GM18507 (cell line): ENCODE measurements around the gene HAUS1.
"Not testable (repeated sequence)": the region's sequence is repeated elsewhere in the genome, so short reads cannot be mapped to it uniquely, and the experiment has no call there.

Source experiments
- DNase-seq: peaks from one replicate; pipeline ENCODE4 v3.0.0; 2011; ENCODE audit warnings: low read depth; ENCODE audit not compliant: insufficient read length; ENCODE audit errors: extremely low spot score
- FAIRE-seq: peaks from 2 replicates; lab custom pipeline; 2011; peaks lifted over from hg19 to GRCh38; lab: Jason Lieb, UNC

Gene HAUS1

DNA sequence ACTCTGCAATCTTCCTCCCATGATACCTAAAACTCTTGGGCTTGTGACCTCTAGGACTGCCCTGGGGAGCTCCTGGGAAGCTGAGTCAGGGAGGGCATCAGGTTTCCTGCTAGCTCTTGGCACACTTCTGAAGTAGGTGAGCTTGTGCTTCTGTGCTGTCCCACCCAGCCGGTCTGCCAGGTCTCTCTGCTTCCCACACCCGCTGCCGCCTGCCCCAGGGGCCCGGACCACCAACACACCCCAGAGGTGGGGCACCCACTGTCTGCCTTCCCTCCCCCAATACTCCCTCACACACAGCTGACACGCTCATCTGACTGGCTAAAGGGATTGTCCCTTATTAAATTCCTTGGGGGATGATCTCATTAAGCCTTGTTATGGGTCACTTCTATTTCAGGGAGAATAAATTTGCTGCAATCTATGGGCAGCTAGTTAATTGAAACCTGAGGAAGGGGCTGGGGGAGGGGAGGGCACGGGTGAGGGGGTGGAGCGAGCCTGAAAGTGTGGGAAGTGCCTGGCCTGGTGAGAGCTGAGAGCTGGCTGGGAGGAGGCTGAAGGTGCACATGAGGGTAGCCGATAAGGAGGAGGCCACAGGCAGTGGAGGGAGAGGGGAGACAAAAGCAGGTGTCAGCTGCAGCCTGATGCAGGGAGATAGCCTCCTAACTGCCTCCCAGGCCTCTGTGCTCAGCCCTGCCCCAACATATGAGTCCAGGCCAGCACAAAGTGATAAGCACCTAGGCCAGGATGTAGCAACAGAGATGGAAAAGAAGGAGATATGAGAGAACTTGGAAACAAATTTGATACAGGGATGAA is 48.8 kb downstream of the HAUS1 start:
- no peak for DNase-seq
- no peak for FAIRE-seq

DNA sequence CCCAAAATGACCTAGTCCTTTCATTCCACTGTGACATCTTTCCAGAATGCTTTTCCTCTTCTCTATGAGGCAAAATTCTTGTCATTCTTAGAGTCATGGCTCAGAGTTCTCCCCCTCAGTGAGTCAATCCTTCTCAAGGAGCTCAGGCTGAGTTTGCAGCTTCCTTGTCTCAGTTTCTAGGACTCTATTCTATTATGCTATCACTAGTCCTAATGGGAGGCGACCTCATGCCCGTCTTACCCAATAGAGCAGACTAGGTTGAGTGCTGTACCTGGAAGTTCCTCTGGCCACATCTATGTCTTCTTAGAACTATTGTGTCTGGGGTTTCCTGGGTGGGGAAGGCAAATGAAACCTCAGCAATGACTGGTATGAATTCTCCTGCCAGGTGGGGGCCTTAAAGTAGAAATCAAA is 51.5 kb downstream of the HAUS1 start:
- DNase-seq (no peak), FAIRE-seq (no peak)

DNA sequence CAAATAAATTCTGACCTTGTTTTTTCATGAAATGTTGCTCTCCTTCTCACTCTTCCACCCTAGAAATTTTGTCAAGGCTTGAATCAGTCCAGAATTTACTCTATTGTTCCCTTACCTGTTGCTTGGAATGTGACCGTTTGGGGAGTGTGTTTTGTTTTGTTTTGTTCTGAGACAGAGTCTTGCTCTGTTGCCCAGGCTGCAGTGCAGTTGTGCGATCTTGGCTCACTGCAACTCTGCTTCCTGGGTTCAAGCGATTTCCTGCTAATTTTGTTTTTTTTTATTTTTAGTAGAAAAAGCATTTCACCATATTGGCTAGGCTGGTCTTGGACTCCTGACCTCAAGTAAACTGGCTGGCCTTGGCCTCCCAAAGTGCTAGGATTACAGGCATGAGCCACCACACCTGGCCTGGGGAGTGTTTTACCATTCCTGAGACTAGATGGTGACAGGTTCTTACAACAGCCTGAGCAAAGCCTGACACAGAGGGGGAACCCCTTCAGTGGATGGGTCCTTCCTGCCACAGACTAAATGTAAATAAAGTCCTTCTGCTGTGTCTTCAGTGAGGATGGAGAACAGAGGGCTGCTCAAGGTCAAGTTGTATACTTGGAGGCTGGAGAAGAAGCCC is 52.0 kb downstream of the HAUS1 start:
- FAIRE-seq = no peak

DNA sequence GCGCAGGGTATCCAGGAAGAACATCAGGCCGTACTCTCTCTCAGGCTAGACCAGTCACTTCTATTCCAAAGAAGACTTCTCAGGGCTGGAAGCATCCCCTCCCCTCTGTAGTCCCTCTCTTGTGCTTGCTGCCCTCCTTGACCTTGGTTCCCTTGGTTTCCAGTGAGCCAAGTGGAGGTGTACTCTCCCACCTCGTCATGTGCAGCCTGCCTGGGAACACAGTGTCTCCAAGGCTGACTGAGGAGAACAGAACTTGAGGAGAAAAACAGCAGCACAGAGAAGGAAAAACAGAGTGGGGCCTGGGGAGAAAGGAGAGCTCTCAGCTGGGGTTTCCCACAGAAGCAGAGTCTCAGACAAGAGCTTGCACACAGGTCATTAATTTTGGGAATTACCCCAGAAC is 52.7 kb downstream of the HAUS1 start:
- no peak for FAIRE-seq
- DNase-seq = no peak

More for the DNA sequence above, 52.0 kb downstream of the HAUS1 start:
- DNase-seq = no peak

DNA sequence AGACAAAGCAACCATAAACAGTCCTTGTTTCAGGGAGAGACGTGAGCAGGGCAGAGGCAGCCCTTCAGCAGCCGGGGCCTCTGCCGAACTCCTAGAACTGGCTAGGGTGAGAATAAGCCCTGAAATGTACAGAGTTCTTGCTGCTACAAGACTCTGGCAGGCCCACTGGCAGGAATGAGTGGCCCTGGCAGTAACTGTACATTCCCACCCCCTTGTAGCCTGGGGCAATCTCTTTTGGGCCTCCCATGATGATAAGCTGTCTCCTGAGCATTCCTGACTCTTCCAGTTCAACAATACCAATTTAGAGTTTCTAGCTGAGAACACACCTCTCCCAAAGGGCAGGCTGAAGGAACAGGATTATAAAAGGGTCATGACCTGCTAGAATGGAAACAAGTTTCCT is 54.3 kb downstream of the HAUS1 start:
- FAIRE-seq (no peak), DNase-seq (no peak)

DNA sequence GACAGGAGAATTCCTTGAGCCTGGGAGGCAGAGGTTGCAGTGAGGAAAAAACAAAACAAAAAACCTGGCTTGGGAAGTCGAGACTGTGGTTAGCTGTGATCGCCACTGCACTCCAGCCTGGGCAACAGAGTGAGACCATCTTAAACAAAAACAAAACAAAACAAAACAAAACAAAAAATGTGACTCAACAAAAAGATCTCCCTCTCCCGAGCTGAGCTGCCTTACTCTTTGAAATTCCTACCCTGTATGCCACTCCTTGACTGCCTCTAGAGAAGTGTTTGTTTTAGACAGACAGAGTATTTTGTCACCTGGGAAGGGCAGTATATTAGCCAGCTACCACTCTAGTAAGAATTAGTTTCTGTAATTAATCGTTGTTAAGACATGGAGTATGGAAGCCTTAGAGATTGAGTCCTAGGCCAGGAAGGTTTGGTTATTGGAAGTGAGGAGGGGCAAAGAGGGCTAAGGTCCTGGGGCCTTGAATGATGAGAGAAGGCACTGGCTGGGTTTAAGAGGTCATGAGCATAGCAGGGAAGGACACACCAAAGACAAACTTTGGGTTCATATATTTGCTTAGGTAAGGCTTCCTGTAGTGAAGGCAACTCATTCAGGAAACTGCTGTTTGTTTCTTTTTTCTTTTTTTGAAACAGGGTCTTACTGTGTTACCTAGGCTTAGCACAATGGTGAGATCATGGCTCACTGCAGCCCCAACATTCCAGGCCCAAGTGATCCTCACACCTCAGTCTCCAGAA is 56.0 kb downstream of the HAUS1 start:
- FAIRE-seq (no peak), DNase-seq (no peak)

DNA sequence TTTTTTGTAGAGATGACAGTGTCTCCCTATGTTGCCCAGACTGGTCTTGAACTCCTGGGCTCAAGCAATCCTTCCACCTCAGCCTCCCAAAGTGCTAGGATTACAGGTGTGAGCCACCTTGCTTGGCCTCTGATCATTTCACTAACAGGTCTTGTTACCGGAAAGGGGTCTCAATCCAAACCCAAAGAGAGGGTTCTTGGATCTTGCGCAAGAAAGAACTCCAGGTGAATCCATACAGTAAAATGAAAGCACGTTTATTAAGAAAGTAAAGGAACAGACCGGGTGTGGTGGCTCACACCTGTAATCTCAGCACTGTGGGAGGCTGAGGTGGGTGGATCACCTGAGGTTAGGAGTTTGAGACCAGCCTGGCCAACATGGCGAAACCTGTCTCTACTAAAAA is 56.7 kb downstream of the HAUS1 start:
- FAIRE-seq, DNase-seq: not testable (repeated sequence)

DNA sequence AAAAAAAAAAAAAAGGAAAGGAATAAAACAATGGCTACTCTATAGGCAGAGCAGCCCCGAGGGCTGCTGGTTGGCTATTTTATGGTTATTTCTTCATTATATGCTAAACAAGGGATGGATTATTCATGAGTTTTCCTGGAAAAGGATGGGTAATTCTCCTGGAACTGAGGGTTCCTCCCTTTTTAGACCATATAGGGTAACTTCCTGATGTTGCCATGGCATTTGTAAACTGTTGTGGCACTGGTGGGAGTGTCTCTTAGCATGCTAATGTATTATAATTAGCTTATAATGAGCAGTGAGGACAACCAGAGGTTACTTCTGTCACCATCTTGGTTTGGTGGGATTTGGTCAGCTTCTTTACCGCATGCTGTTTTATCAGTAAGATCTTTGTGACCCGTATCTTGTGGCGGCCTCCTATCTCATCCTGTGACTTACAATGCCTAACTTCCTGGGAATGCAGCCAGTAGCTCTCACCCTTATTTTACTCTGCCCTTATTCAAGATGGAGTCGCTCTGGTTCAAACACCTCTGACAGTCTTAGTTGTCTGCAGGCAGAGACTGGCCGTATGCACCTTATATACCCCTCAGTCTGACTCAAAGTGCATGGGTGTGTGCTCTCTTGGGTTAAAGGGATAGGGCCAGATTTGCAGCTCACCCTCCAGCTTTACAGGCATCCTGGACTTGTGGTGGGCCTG is 57.7 kb downstream of the HAUS1 start:
- FAIRE-seq = no peak
- no peak for DNase-seq

DNA sequence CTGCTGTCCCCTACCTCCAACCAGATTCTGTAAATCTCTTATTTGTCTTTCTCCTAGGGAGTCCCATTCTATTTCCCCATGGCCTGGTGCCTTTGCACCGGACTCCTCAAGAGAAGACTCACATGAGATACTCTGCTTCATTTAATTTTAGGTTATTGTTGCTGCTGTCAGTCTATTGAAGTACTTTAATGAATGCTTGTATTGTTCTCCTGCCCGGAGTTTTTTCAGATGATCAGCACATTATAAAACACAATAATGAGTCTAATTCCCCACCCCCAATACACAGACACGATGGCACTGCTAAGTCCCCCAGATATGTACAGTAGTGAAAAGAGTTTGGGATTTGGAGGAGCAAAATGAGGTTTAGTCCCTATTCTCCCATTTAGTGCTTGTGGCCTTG is 58.9 kb downstream of the HAUS1 start:
- no peak for FAIRE-seq
- no peak for DNase-seq

DNA sequence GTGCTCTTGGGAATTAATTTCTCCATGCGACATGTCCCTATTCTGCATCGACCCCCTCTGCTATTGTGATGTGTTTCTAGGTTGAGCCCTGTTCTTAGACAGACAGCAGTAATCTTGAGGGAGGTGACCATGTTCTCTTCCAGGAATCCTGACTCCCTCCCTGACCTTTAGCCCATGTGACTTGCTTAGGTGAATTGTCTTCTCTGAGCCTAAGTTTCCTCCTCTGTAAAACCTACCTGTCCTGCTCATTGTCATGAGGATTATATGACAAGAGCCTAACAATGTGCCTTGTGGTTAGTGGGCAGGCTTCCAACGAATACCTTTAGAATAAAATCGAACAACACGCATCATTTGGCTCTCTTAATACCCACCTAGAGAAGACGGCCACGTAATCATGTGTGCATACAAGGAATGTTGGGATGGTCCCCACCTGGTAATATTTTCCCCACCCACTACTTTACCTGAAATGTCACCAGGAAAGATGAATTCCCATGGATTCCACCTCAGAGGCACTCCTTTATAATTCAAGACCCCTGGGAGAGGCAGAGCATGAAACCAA is 59.8 kb downstream of the HAUS1 start:
- DNase-seq = no peak
- no peak for FAIRE-seq

DNA sequence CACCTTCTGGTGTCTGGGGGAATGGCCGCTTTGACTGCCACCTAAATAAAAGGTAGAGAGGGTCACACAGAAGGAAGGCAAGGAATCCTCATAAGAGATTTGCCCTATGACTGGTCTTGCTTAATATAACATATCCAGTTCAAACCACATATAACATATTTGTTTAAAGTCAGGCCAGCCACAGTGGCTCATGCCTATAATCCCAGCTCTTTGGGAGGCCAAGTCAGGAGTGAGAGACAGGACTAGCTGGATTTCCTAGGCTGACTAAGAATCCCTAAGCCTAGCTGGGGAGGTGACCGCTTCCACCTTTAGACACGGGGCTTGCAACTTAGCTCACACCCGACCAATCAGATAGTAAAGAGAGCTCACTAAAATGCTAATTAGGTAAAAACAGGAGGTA is 60.3 kb downstream of the HAUS1 start:
- not testable (repeated sequence) for DNase-seq, FAIRE-seq

DNA sequence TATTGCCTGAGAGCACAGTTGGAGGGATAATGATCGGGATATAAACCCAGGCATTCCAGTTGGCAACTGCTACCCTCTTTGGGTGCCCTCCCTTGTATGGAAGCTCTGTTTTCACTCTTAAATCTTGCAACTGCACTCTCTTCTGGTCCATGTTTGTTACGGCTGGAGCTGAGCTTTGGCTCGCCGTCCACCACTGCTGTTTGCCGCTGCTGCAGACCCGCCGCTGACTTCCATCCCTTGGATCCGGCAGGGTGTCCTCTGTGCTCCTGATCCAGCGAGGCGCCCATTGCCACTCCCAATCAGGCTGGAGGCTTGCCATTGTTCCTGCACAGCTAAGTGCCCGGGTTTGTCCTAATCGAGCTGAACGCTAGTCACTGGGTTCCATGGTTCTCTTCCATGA is 60.7 kb downstream of the HAUS1 start:
- no peak for FAIRE-seq

DNA sequence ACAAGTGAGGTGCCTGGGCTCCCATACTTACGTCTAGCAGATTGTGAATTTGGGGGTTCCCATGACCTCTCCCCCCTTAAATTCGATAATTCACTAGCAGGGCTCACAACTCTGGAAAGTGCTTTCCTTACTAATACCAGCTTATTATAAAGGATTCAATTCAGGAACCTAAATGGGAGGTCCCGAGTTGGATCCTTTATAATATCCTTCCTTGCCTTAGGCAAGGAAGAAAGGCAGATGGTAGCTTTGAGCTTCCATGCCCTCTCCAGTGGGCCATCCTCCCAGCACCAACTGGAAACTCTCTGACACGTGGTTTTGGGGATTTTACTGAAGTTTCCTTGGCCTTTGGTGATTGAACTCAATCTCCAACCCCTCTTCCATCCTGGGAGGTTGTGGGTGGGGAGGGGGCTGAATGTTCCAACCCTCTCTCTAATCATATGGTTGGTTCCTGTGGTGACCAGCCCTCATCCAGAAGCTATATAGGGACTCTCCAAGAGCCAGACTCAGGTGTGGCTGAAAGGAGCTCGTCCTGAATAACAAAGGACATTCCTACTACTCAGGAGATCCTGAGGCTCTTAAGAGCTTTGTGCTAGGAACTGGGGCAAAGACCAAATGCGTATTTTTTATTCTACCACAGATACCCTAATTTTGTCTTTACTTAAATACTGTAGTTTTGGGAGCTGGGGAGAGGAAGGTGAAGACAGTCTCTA is 62.2 kb downstream of the HAUS1 start:
- no peak for DNase-seq
- no peak for FAIRE-seq

More for the DNA sequence above, 60.7 kb downstream of the HAUS1 start:
- no peak for DNase-seq

DNA sequence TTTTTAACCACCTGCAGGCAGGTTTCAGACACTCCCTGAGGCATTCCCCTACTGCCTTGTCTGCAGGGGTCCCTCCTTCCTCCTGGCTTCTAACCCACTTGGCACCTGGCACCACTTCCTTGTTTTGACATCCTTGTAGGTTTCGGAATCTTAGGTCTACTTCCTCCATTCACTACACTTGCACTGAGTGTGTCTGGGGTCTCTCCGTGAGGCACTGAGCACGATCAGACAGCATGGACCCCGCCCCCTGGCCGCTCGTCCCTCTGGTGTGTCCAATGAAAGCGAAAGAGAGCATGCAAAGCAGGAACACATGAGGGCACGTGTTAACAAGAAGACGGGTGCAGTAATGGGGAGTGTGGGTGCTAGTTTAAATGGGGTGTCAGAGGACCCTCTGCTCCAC is 63.8 kb downstream of the HAUS1 start:
- peak; percentile 94 for FAIRE-seq
- peak; percentile 39 for DNase-seq

DNA sequence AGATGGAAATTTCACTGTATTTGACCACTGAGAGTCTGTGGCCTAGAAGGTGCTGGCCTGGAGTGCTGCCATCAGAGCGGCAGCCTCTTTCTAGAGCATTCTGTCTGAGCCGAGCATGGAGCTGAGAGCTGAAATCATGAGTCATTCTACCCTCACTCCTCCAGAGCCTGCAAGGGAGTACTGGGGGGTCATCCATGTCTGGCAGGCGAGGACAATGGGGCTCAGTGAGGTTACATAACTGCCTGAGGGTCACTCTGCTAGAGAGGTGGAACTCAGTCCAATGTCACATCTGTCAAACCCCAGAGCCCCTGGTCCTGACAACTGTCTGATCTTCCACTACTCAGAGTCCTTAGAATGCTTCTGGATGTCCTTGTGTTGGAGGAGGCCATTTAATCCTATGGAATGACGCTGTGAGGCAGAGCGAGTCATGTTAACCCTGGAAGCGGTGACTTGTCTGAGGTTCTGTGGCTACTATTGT is 65.3 kb downstream of the HAUS1 start:
- DNase-seq (no peak), FAIRE-seq (peak; percentile 38)

DNA sequence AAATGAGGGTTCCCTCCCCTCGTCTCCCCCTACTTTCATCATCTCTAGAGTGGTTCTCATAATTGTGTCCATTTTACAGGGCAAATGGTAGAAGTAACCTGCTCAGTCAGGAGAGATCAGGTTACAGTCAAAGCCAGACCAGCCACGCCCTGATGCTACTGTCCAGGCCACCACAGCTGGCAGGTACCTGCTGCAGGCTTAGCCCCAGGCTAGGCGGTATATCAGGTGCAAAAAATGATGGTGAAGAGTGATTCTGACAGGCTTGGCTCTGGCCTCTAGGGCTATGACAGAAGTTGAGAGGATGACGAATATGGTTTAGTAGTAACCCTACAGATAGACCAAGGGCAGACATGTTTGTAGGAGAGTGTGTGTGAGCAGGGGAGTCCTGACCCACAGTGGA is 67.1 kb downstream of the HAUS1 start:
- no peak for FAIRE-seq
- DNase-seq = no peak

DNA sequence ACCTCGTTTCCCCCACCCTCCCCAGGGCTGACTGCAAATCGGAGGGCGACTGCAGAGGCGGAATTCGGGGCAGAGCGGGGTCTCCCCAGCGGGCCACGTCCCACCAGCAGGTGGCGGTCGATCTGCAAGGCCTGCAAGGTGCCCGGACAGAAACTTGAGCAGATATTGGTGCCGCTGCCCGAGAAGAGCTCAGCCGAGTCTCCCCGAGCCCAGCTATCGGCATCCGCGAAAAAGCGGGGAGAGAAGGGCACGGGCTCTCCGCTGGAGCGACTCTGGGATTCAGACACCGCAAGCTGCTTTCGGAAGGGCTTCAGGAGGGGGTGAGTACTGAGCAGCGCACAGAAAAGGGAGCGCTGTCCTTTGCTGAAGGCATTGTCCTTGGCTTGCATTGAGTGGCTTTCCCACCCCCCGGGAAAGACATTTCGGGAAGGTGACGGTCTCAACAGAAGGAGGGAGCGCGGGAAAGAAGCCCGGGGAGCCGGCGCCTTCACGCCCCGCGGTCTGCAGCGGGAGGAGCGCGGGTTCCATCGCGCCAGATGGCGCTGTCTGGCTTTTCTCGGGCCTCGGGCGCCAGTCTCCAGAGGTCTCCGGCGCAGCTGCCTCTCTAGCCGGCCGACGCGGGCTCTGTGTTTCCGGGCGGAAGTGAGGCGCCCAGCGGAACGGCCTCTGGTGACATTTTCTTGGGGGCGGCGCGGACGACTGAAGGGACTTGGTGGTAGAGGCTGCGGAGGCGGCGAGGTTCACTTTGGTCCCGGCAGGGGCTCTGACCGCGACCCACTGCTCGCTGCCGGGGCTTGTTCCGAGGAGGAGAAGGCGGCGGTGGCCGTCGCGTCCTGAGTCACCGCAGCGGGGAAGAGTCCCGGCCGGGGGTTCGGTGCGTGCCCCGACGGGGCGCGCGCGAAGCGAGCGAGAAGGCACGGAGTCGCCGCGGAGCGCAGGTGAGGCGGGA is 69.5 kb downstream of the HAUS1 start:
- FAIRE-seq = peak; percentile 87
- peak; percentile 84 for DNase-seq
